OCI-LY1 (cell line): ENCODE data around the gene RSF1.

Source experiments
- H2AFZ ChIP-seq: fragments of 200-600 bp; sonication (generic), shearing (Covaris generic); 2 replicates; pipeline ENCODE4 v1.6.0; 2014; ENCODE audit warnings: antibody characterized with exemption, mild to moderate bottlenecking, low read length
- H3F3A ChIP-seq: fragments of 200-600 bp; sonication (generic), shearing (Covaris generic); 2 replicates; pipeline ENCODE4 v1.6.0; 2014; ENCODE audit warnings: mild to moderate bottlenecking, antibody characterized with exemption, low read length, moderate library complexity; ENCODE audit not compliant: insufficient read depth
- H3K27ac ChIP-seq: fragments of 200-600 bp; sonication (generic); 2 replicates; pipeline ENCODE4 v1.5.1; 2014; ENCODE audit warnings: low read length, mixed run types, mild to moderate bottlenecking, low read depth; ENCODE audit not compliant: poor library complexity, severe bottlenecking
- H3K27me3 ChIP-seq: fragments of 200-600 bp; sonication (generic); 2 replicates; pipeline ENCODE4 v1.6.0; 2014; ENCODE audit warnings: antibody characterized with exemption, mild to moderate bottlenecking, low read length, moderate library complexity; ENCODE audit not compliant: insufficient read depth
- H3K36me3 ChIP-seq: fragments of 200-600 bp; sonication (generic); 2 replicates; pipeline ENCODE4 v1.6.1; 2014; ENCODE audit warnings: mild to moderate bottlenecking, antibody characterized with exemption, low read length, moderate library complexity, mixed read lengths; ENCODE audit not compliant: insufficient read depth
- H3K4me1 ChIP-seq: fragments of 200-600 bp; sonication (generic); 2 replicates; pipeline ENCODE4 v1.5.1; 2014; ENCODE audit warnings: mild to moderate bottlenecking, low read length, moderate library complexity; ENCODE audit not compliant: insufficient read depth, severe bottlenecking
- H3K4me2 ChIP-seq: fragments of 200-600 bp; sonication (generic), shearing (Covaris generic); 2 replicates; pipeline ENCODE4 v1.6.1; 2014; ENCODE audit warnings: low read length
- H3K4me3 ChIP-seq: fragments of 200-600 bp; sonication (generic); 2 replicates; pipeline ENCODE4 v1.5.1; 2014; ENCODE audit warnings: low read length, low read depth, mild to moderate bottlenecking, mixed read lengths; ENCODE audit not compliant: poor library complexity, severe bottlenecking
- H3K79me2 ChIP-seq: fragments of 200-600 bp; shearing (Covaris generic); 2 replicates; pipeline ENCODE4 v1.6.1; 2016; ENCODE audit warnings: mixed run types, low read length, mixed read lengths; ENCODE audit not compliant: insufficient read depth
- H3K9ac ChIP-seq: fragments of 200-600 bp; sonication (generic), shearing (Covaris generic); 2 replicates; pipeline ENCODE4 v1.6.1; 2014; ENCODE audit warnings: mild to moderate bottlenecking, low read length, mixed read lengths
- H3K9me2 ChIP-seq: fragments of 200-600 bp; sonication (generic), shearing (Covaris generic); 2 replicates; pipeline ENCODE4 v1.6.1; 2014; ENCODE audit warnings: low read depth, mild to moderate bottlenecking, low read length, mixed read lengths
- H3K9me3 ChIP-seq: fragments of 200-600 bp; shearing (Covaris generic); 2 replicates; pipeline ENCODE4 v1.6.1; 2014; ENCODE audit warnings: low read length, mixed read lengths
- H4K20me1 ChIP-seq: fragments of 200-600 bp; sonication (generic), shearing (Covaris generic); 2 replicates; pipeline ENCODE4 v1.6.0; 2016; ENCODE audit warnings: mild to moderate bottlenecking, low read length; ENCODE audit not compliant: insufficient read depth
- CTCF ChIP-seq: fragments of 200-600 bp; sonication (generic), shearing (Covaris generic); IDR thresholded peaks from 2 replicates; pipeline ENCODE4 v1.5.1; 2017; ENCODE audit warnings: mild to moderate bottlenecking, antibody characterized with exemption, low read length, moderate library complexity, mixed read lengths
- EZH2 ChIP-seq: fragments of 200-600 bp; sonication (generic), shearing (Covaris generic); IDR thresholded peaks from 2 replicates; pipeline ENCODE4 v1.8.0; 2017; ENCODE audit warnings: borderline replicate concordance, mixed run types, mild to moderate bottlenecking, antibody characterized with exemption, low read length, moderate library complexity, mixed read lengths

RSF1 gene

GRCh38 chr11:77799338-77799737 lies 21.2 kb downstream of the RSF1 start:
- peaks cover 61% of the 10 kb centered on the region for H3K79me2 ChIP-seq
- no peak overlapping the region for H3K4me2 ChIP-seq
- TF ChIP-seq CTCF (no peak), EZH2 (no peak)
- H3K9me3 ChIP-seq: peaks cover 3% of the 10 kb centered on the region; the same call in 1 of the 2 replicates
- H3K4me1 ChIP-seq: no peaks in the 10 kb centered on the region
- H3K36me3 ChIP-seq: peaks cover 8% of the 10 kb centered on the region
- H3K9ac ChIP-seq: no peak overlapping the region
- no peak overlapping the region for H3K27ac ChIP-seq
- no peak overlapping the region for H3K4me3 ChIP-seq
- H3K9me2 ChIP-seq: no peaks in the 10 kb centered on the region
- H3F3A ChIP-seq: no peaks in the 10 kb centered on the region
- H3K27me3 ChIP-seq: no peaks in the 10 kb centered on the region
- H2AFZ ChIP-seq: no peak overlapping the region
- peaks cover 2% of the 10 kb centered on the region; the same call in 1 of the 2 replicates for H4K20me1 ChIP-seq

- Histone ChIP-seq H3K27ac (no peak overlapping the region), H3K9me2 (no peaks in the 10 kb centered on the region), H3K27me3 (no peaks in the 10 kb centered on the region), H3K4me1 (no peaks in the 10 kb centered on the region), H3F3A (no peaks in the 10 kb centered on the region), H3K9me3 (peaks cover 10% of the 10 kb centered on the region), H3K36me3 (peaks cover 24% of the 10 kb centered on the region), H3K4me2 (no peak overlapping the region), H4K20me1 (peaks cover 2% of the 10 kb centered on the region; the same call in 1 of the 2 replicates), H2AFZ (no peak overlapping the region), H3K4me3 (no peak overlapping the region), H3K9ac (no peak overlapping the region), H3K79me2 (peaks cover 62% of the 10 kb centered on the region)
- TF ChIP-seq EZH2 (no peak), CTCF (no peak)
Observed at GRCh38 chr11:77793972-77794371, 26.6 kb downstream of the RSF1 start.

- no peaks in the 10 kb centered on the region for H3K9me2 ChIP-seq
Observed at GRCh38 chr11:77791301-77791700, 29.2 kb downstream of the RSF1 start.

More at GRCh38 chr11:77791301-77791700, 29.2 kb downstream of the RSF1 start:
- Histone ChIP-seq H3K79me2 (peaks cover 66% of the 10 kb centered on the region), H3K4me1 (no peaks in the 10 kb centered on the region), H2AFZ (no peak overlapping the region), H3K27ac (no peak overlapping the region), H3F3A (no peaks in the 10 kb centered on the region), H4K20me1 (peaks cover 2% of the 10 kb centered on the region; the same call in 1 of the 2 replicates), H3K9me3 (peaks cover 10% of the 10 kb centered on the region), H3K4me3 (no peak overlapping the region), H3K27me3 (no peaks in the 10 kb centered on the region), H3K9ac (no peak overlapping the region), H3K4me2 (no peak overlapping the region), H3K36me3 (peaks cover 19% of the 10 kb centered on the region)
- TF ChIP-seq EZH2: no peak
- TF ChIP-seq CTCF: no peak
